ENCODE results near the gene SORCS3.

The SORCS3 gene

DNA sequence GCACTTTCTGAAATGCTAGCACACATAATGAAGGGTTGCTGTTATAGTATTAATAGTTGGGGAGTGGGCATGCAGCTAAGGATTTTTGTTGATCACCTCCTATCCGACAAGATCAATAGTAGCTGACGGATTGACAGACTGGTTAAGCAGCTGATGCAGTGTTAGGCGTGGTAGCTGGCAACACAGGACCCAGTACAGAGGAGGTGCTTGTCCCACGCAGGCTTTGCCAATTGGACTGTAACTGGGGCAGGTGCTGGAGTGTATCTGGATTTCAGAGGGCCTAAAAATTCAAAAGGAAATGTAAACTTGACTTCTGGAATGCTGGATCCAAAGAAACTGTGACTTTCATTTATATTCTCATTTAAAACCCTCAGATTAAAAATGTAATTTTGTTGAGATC is 340.9 kb downstream of the SORCS3 start:
- H3K4me3 ChIP-seq (ENCODE audit: low read depth, low read length): no peak overlapping the region
- H3K27ac ChIP-seq: no peak overlapping the region
- in situ Hi-C loops (cut with HindIII; ENCODE audit: low pct_ligation_motif_present, low sequenced_read_pairs): no loop called here
- no peak for DNase-seq
- TF ChIP-seq CTCF (IDR thresholded peaks at IDR 0.05; ENCODE audit: low read depth, low read length, missing control alignments): no peak
- no peaks in the 10 kb centered on the region for H3K27me3 ChIP-seq (replicated peaks)
- no peaks in the 10 kb centered on the region for H3K36me3 ChIP-seq (replicated peaks)

- Histone ChIP-seq H3K27ac (no peak overlapping the region), H3K4me3 (ENCODE audit: low read depth, low read length) (no peak overlapping the region), H3K27me3 (replicated peaks) (no peaks in the 10 kb centered on the region), H3K36me3 (replicated peaks) (no peaks in the 10 kb centered on the region)
- TF ChIP-seq CTCF (IDR thresholded peaks at IDR 0.05; ENCODE audit: low read depth, low read length, missing control alignments): no peak
- no peak for DNase-seq
- in situ Hi-C loops (cut with HindIII; ENCODE audit: low pct_ligation_motif_present, low sequenced_read_pairs): no loop called here
Measured at GRCh38 chr10:104988686-104989085, 347.6 kb downstream of the SORCS3 start.

- no peak overlapping the region for H3K27ac ChIP-seq
- in situ Hi-C loops (cut with HindIII; ENCODE audit: low pct_ligation_motif_present, low sequenced_read_pairs): no loop called here
- DNase-seq: no peak
- no peaks in the 10 kb centered on the region for H3K36me3 ChIP-seq (replicated peaks)
- TF ChIP-seq CTCF (IDR thresholded peaks at IDR 0.05; ENCODE audit: low read depth, low read length, missing control alignments): no peak
- no peak overlapping the region for H3K4me3 ChIP-seq (ENCODE audit: low read depth, low read length)
- H3K27me3 ChIP-seq (replicated peaks): no peaks in the 10 kb centered on the region
Measured at GRCh38 chr10:104989880-104990279, 348.8 kb downstream of the SORCS3 start.

- no peaks in the 10 kb centered on the region for H3K36me3 ChIP-seq (replicated peaks)
- TF ChIP-seq CTCF (IDR thresholded peaks at IDR 0.05; ENCODE audit: low read depth, low read length, missing control alignments): no peak
- no peaks in the 10 kb centered on the region for H3K27me3 ChIP-seq (replicated peaks)
- no peak for DNase-seq
- no peak overlapping the region for H3K4me3 ChIP-seq (ENCODE audit: low read depth, low read length)
- in situ Hi-C loops (cut with HindIII; ENCODE audit: low pct_ligation_motif_present, low sequenced_read_pairs): no loop called here
- H3K27ac ChIP-seq: no peak overlapping the region
Measured at GRCh38 chr10:104993085-104993484, 352.0 kb downstream of the SORCS3 start.

DNA sequence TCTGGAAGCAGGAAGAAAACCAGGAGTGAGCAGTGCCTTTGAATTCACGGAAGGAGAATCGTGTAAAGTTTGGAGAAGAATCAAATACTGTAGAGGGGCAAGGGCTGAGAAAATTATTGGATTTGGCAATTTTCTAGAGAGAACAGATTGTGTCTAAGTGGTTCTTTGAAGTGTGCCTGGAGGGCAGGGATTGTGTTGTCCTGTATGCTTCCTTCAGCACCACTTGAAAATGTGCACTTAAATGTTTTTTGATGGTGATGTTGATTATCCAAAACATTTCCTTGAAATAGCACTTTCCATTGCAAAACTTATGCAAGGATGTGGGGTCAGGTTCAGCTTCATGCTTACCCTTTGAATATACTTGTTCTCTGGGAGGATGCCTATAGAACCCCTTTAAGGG is 360.2 kb downstream of the SORCS3 start:
- in situ Hi-C loops (cut with HindIII; ENCODE audit: low pct_ligation_motif_present, low sequenced_read_pairs): no loop called here
- no peak overlapping the region for H3K27ac ChIP-seq
- no peak for DNase-seq
- H3K4me3 ChIP-seq (ENCODE audit: low read depth, low read length): no peak overlapping the region
- TF ChIP-seq CTCF (IDR thresholded peaks at IDR 0.05; ENCODE audit: low read depth, low read length, missing control alignments): no peak
- H3K36me3 ChIP-seq (replicated peaks): no peaks in the 10 kb centered on the region
- H3K27me3 ChIP-seq (replicated peaks): no peaks in the 10 kb centered on the region

DNA sequence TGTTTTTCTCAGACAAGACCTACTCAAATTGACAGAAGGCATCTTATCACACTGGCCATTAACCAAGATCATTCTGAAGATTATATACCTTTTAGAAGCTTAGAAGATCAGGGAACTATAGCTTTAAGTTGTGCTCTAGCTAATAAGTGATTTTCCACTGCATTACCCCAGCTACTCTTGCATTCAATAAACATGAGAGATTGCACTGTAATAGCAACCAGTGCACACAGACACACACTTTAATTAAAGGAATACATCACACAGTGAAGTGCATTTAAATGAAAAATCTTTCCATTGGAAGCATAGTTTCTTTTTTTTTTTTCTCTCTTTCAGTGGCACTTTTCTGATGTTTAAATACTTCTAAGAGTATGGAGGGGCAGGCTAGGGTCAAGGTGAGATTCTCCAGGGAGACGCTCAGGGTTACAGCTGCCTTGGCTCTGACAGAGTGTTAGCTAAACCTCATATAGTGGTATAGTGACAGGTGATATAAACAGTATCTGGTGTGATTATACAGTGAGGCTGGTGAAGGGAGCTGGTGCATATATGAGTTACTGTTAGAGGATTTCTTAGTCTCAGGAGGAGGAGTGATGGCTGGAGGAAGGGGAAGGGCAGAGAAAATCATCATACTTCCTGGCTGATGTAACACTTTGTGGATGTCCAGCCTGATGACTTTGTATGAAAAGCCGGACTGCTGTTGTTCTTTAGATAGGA is 369.5 kb downstream of the SORCS3 start:
- H3K27ac ChIP-seq: no peak overlapping the region
- no peak for TF ChIP-seq CTCF (IDR thresholded peaks at IDR 0.05; ENCODE audit: low read depth, low read length, missing control alignments)
- H3K4me3 ChIP-seq (ENCODE audit: low read depth, low read length): no peak overlapping the region
- no peaks in the 10 kb centered on the region for H3K27me3 ChIP-seq (replicated peaks)
- in situ Hi-C loops (cut with HindIII; ENCODE audit: low pct_ligation_motif_present, low sequenced_read_pairs): no loop called here
- H3K36me3 ChIP-seq (replicated peaks): no peaks in the 10 kb centered on the region
- DNase-seq: no peak

Measured in brain microvascular endothelial cell (primary cell).